HEK293 (cell line): ENCODE measurements around the gene PCBP3.

Experiments used
- CTCF ChIA-PET: fragments of 350-600 bp; formaldehyde crosslinking; extraction: SDS; loops from one replicate; lab custom pipeline; 2021; ENCODE audit warnings: antibody characterized with exemption; lab: Yijun Ruan, JAX
- POLR2A ChIA-PET: fragments of 300-600 bp; formaldehyde crosslinking; extraction: SDS; loops from one replicate; lab custom pipeline; 2020; ENCODE audit warnings: antibody characterized with exemption, inconsistent platforms; lab: Yijun Ruan, JAX
- H3K27ac ChIP-seq: fragments of 200-500 bp; sonication (Bioruptor generic); 2 replicates; pipeline ENCODE4 v1.5.1; 2014; ENCODE audit warnings: low read depth, low read length, control low read depth, inconsistent platforms; ENCODE audit errors: extremely low read depth
- H3K36me3 ChIP-seq, 2 experiments: fragments of 200-500 bp in 1 of 2; sonication (Bioruptor generic) in 1 of 2; 1 replicate in 1 of 2; 2 replicates in 1 of 2; pipeline ENCODE4 v1.5.1; 2014 to 2017; ENCODE audit warnings: inconsistent platforms in 2 of 2, low read length in 2 of 2; ENCODE audit not compliant: control insufficient read depth in 2 of 2, insufficient read depth in 1 of 2
- H3K4me1 ChIP-seq: fragments of 200-500 bp; sonication (Bioruptor generic); 2 replicates; pipeline ENCODE4 v1.5.1; 2014; ENCODE audit warnings: mild to moderate bottlenecking, low read length, inconsistent platforms; ENCODE audit not compliant: control insufficient read depth, insufficient read depth
- H3K4me3 ChIP-seq: 2 replicates; pipeline ENCODE4 v1.5.1; 2011; ENCODE audit warnings: low read depth, mild to moderate bottlenecking, control low read depth, low read length, moderate library complexity
- H3K9me3 ChIP-seq: fragments of 200-500 bp; sonication (Bioruptor generic); 2 replicates; pipeline ENCODE4 v1.5.1; 2014; ENCODE audit warnings: low read depth, low read length, inconsistent platforms; ENCODE audit not compliant: control insufficient read depth, insufficient read depth
- BCL11B ChIP-seq: fragments of 450-650 bp; formaldehyde crosslinking; IDR thresholded peaks from 2 replicates; pipeline ENCODE4 v1.5.1; 2016; ENCODE audit warnings: low read depth, missing biosample characterization, missing genetic modification characterization
- EGR2 ChIP-seq: fragments of 450-650 bp; formaldehyde crosslinking; IDR thresholded peaks from 2 replicates; pipeline ENCODE4 v1.5.1; 2016; ENCODE audit warnings: low read depth, missing biosample characterization, missing genetic modification characterization
- YY1 ChIP-seq: fragments of 450-650 bp; formaldehyde crosslinking; IDR thresholded peaks from 2 replicates; pipeline ENCODE4 v1.5.1; 2018; ENCODE audit warnings: missing biosample characterization, missing genetic modification characterization
- ZFHX2 ChIP-seq: fragments of 450-650 bp; formaldehyde crosslinking; conservative IDR thresholded peaks from 2 replicates; pipeline ENCODE4 v1.5.1; 2016; ENCODE audit warnings: missing biosample characterization, missing genetic modification characterization
- ZFP37 ChIP-seq: fragments of 450-650 bp; formaldehyde crosslinking; IDR thresholded peaks from 2 replicates; pipeline ENCODE4 v1.5.1; 2016; ENCODE audit warnings: missing biosample characterization, missing genetic modification characterization
- ZNF138 ChIP-seq: fragments of 450-650 bp; formaldehyde crosslinking; IDR thresholded peaks from 2 replicates; pipeline ENCODE4 v1.5.1; 2016; ENCODE audit warnings: missing biosample characterization, missing genetic modification characterization, borderline replicate concordance
- ZNF175 ChIP-seq: fragments of 450-650 bp; formaldehyde crosslinking; IDR thresholded peaks from 2 replicates; pipeline ENCODE4 v1.5.1; 2016; ENCODE audit warnings: missing biosample characterization, missing genetic modification characterization
- ZNF19 ChIP-seq: fragments of 450-650 bp; formaldehyde crosslinking; IDR thresholded peaks from 2 replicates; pipeline ENCODE4; 2016; ENCODE audit warnings: missing biosample characterization, missing genetic modification characterization, low read depth
- ZNF2 ChIP-seq: fragments of 450-650 bp; formaldehyde crosslinking; IDR thresholded peaks from 2 replicates; pipeline ENCODE4 v1.5.1; 2016; ENCODE audit warnings: missing biosample characterization, missing genetic modification characterization
- ZNF202 ChIP-seq: fragments of 450-650 bp; formaldehyde crosslinking; IDR thresholded peaks from 2 replicates; pipeline ENCODE4 v1.5.1; 2016; ENCODE audit warnings: missing biosample characterization, missing genetic modification characterization, borderline replicate concordance
- ZNF266 ChIP-seq: fragments of 450-650 bp; formaldehyde crosslinking; IDR thresholded peaks from 2 replicates; pipeline ENCODE4 v1.5.1; 2016; ENCODE audit warnings: missing biosample characterization, missing genetic modification characterization, low read depth
- ZNF350 ChIP-seq: fragments of 450-650 bp; formaldehyde crosslinking; IDR thresholded peaks from 2 replicates; pipeline ENCODE4 v1.5.0; 2017; ENCODE audit warnings: missing biosample characterization, mild to moderate bottlenecking, missing genetic modification characterization
- ZNF404 ChIP-seq: fragments of 450-650 bp; formaldehyde crosslinking; IDR thresholded peaks from 2 replicates; pipeline ENCODE4 v1.5.1; 2017; ENCODE audit warnings: missing biosample characterization, missing genetic modification characterization
- ZNF416 ChIP-seq: fragments of 450-650 bp; formaldehyde crosslinking; IDR thresholded peaks from 2 replicates; pipeline ENCODE4 v1.5.1; 2016; ENCODE audit warnings: missing biosample characterization, missing genetic modification characterization
- ZNF433 ChIP-seq: fragments of 450-650 bp; formaldehyde crosslinking; IDR thresholded peaks from 2 replicates; pipeline ENCODE4 v1.5.1; 2016; ENCODE audit warnings: missing biosample characterization, missing genetic modification characterization, low read depth
- ZNF571 ChIP-seq: fragments of 450-650 bp; formaldehyde crosslinking; IDR thresholded peaks from 2 replicates; pipeline ENCODE4 v1.5.0; 2017; ENCODE audit warnings: missing biosample characterization, missing genetic modification characterization
- ZNF596 ChIP-seq: fragments of 450-650 bp; IDR thresholded peaks from 2 replicates; pipeline ENCODE4 v1.5.0; 2018; ENCODE audit warnings: missing biosample characterization, mild to moderate bottlenecking, missing genetic modification characterization, moderate library complexity
- ZNF621 ChIP-seq: fragments of 450-650 bp; formaldehyde crosslinking; IDR thresholded peaks from 2 replicates; pipeline ENCODE4 v1.5.1; 2017; ENCODE audit warnings: missing biosample characterization, missing genetic modification characterization
- ZNF624 ChIP-seq: fragments of 450-650 bp; formaldehyde crosslinking; IDR thresholded peaks from 2 replicates; pipeline ENCODE4 v1.5.1; 2017; ENCODE audit warnings: missing biosample characterization, missing genetic modification characterization
- ZNF654 ChIP-seq: fragments of 450-650 bp; formaldehyde crosslinking; IDR thresholded peaks from 2 replicates; pipeline ENCODE4 v1.5.1; 2016; ENCODE audit warnings: low read depth, missing biosample characterization, missing genetic modification characterization
- ZNF660 ChIP-seq: fragments of 450-650 bp; IDR thresholded peaks from 2 replicates; pipeline ENCODE4 v1.5.1; 2018; ENCODE audit warnings: missing biosample characterization, mild to moderate bottlenecking, missing genetic modification characterization
- ZNF677 ChIP-seq: fragments of 450-650 bp; IDR thresholded peaks from 2 replicates; pipeline ENCODE4 v1.5.0; 2018; ENCODE audit warnings: missing biosample characterization, mild to moderate bottlenecking, missing genetic modification characterization, moderate library complexity
- ZNF785 ChIP-seq: fragments of 450-650 bp; formaldehyde crosslinking; IDR thresholded peaks from 2 replicates; pipeline ENCODE4 v1.5.1; 2016; ENCODE audit warnings: missing biosample characterization, missing genetic modification characterization
- ZNF843 ChIP-seq: fragments of 450-650 bp; formaldehyde crosslinking; IDR thresholded peaks from 2 replicates; pipeline ENCODE4 v1.5.1; 2016; ENCODE audit warnings: missing biosample characterization, missing genetic modification characterization
- TF ChIP-seq, protein P1 (sequence below): fragments of 450-650 bp; formaldehyde crosslinking; IDR thresholded peaks from 2 replicates; pipeline ENCODE4 v1.5.0; 2017; ENCODE audit warnings: missing biosample characterization, missing genetic modification characterization, borderline replicate concordance
- TF ChIP-seq, protein P2 (sequence below): fragments of 450-650 bp; IDR thresholded peaks from 2 replicates; pipeline ENCODE4 v1.5.1; 2018; ENCODE audit warnings: missing biosample characterization, missing genetic modification characterization

Gene PCBP3

GRCh38 chr21:45922648-45923047 is 279.1 kb downstream of the PCBP3 start:
- Histone ChIP-seq H3K4me1 (no peaks in the 10 kb centered on the region), H3K36me3 (no peaks in the 10 kb centered on the region), H3K27ac (no peak overlapping the region), H3K9me3 (no peaks in the 10 kb centered on the region), H3K4me3 (no peak overlapping the region)
- ChIA-PET POLR2A (interaction anchor here (0.9 kb wide), 1 partner anchor 102 kb away, joined by 3 read pairs; no protein-coding TSS in a partner anchor), CTCF (interaction anchor here (0.6 to 3.0 kb wide), 23 partner anchors 10 to 757 kb away, joined by 3 to 10 read pairs (median 4); no protein-coding TSS in a partner anchor)
- no peak for TF ChIP-seq ZNF677 (tag by site-specific recombination)

DNA sequence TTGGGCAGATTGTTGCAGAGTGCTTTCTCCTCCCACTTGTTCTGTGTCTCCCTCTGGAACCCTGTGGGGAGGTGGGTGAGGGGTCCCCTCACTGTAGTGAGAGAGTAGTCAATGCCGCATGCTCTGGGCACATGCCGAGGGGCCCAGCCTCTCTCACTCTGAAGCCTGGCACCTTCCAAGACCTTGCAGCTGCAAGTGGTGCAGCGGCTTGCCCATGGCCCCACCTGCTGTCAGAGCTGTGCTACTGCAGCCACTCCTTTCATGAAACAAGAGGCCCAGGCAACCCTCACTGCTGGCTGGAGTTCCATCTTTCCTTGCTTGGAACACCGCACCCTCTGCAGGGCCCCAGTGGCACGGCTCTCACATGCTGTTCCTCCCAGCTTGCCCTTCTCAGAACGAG is 279.6 kb downstream of the PCBP3 start:
- Histone ChIP-seq H3K4me3 (no peak overlapping the region), H3K27ac (no peak overlapping the region), H3K9me3 (no peaks in the 10 kb centered on the region), H3K36me3 (no peaks in the 10 kb centered on the region), H3K4me1 (no peaks in the 10 kb centered on the region)
- TF ChIP-seq ZNF416 (tag by site-specific recombination) (no peak), YY1 (no peak), ZNF571 (no peak), ZFHX2 (no peak), ZNF785 (tag by site-specific recombination) (no peak), ZNF404 (tag by site-specific recombination) (no peak), ZNF202 (no peak), ZNF266 (tag by site-specific recombination) (no peak), ZNF654 (peak; percentile 76), ZNF660 (tag by site-specific recombination) (no peak), ZNF19 (tag by site-specific recombination) (no peak), ZNF175 (tag by site-specific recombination) (no peak), ZNF2 (tag by site-specific recombination) (peak; percentile 86), ZNF138 (tag by site-specific recombination) (no peak)
- TF ChIP-seq, protein P1, sequence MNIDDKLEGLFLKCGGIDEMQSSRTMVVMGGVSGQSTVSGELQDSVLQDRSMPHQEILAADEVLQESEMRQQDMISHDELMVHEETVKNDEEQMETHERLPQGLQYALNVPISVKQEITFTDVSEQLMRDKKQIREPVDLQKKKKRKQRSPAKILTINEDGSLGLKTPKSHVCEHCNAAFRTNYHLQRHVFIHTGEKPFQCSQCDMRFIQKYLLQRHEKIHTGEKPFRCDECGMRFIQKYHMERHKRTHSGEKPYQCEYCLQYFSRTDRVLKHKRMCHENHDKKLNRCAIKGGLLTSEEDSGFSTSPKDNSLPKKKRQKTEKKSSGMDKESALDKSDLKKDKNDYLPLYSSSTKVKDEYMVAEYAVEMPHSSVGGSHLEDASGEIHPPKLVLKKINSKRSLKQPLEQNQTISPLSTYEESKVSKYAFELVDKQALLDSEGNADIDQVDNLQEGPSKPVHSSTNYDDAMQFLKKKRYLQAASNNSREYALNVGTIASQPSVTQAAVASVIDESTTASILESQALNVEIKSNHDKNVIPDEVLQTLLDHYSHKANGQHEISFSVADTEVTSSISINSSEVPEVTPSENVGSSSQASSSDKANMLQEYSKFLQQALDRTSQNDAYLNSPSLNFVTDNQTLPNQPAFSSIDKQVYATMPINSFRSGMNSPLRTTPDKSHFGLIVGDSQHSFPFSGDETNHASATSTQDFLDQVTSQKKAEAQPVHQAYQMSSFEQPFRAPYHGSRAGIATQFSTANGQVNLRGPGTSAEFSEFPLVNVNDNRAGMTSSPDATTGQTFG (tag by site-specific recombination) = no peak
- CTCF ChIA-PET = interaction anchor here (0.5 to 3.0 kb wide), 25 partner anchors 10 to 783 kb away, joined by 3 to 10 read pairs (median 4); no protein-coding TSS in a partner anchor
- POLR2A ChIA-PET = interaction anchor here (0.9 kb wide), 1 partner anchor 103 kb away, joined by 3 read pairs; no protein-coding TSS in a partner anchor

- Histone ChIP-seq H3K9me3 (no peaks in the 10 kb centered on the region), H3K36me3 (no peaks in the 10 kb centered on the region), H3K27ac (no peak overlapping the region), H3K4me1 (no peaks in the 10 kb centered on the region), H3K4me3 (no peak overlapping the region)
- POLR2A ChIA-PET = no interaction called here
- CTCF ChIA-PET = interaction anchor here (0.7 to 1.8 kb wide), 4 partner anchors 9 to 43 kb away, joined by 3 to 7 read pairs (median 5); no protein-coding TSS in a partner anchor
- TF ChIP-seq ZNF350 (tag by site-specific recombination) = no peak
- TF ChIP-seq EGR2 (tag by site-specific recombination) = no peak
- no peak for TF ChIP-seq ZNF843 (tag by site-specific recombination)
- TF ChIP-seq ZNF596 (tag by site-specific recombination) = no peak
- TF ChIP-seq, protein P2, sequence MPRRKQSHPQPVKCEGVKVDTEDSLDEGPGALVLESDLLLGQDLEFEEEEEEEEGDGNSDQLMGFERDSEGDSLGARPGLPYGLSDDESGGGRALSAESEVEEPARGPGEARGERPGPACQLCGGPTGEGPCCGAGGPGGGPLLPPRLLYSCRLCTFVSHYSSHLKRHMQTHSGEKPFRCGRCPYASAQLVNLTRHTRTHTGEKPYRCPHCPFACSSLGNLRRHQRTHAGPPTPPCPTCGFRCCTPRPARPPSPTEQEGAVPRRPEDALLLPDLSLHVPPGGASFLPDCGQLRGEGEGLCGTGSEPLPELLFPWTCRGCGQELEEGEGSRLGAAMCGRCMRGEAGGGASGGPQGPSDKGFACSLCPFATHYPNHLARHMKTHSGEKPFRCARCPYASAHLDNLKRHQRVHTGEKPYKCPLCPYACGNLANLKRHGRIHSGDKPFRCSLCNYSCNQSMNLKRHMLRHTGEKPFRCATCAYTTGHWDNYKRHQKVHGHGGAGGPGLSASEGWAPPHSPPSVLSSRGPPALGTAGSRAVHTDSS (tag by site-specific recombination) = no peak
- no peak for TF ChIP-seq ZNF624 (tag by site-specific recombination)
- TF ChIP-seq, protein P1 (tag by site-specific recombination) = no peak
- no peak for TF ChIP-seq ZFP37 (tag by site-specific recombination)
- TF ChIP-seq BCL11B (tag by site-specific recombination) = no peak
- TF ChIP-seq ZNF621 (tag by site-specific recombination) = no peak
- no peak for TF ChIP-seq ZNF19 (tag by site-specific recombination)
- no peak for TF ChIP-seq ZNF433
Measured at GRCh38 chr21:45926281-45926680, 282.8 kb downstream of the PCBP3 start.
